Trophoblast cell (in vitro differentiated cells and primary cell): ENCODE data around the gene ARFIP1.

Experiments
- DNase-seq, 2 donors: peaks; one replicate each; pipeline ENCODE4 v3.0.0-alpha.2; 2016
- H2AFZ ChIP-seq: 2 replicates; pipeline ENCODE4 v1.6.1; 2013; ENCODE audit warnings: low read length, moderate library complexity, mild to moderate bottlenecking; ENCODE audit not compliant: insufficient read depth, poor library complexity
- H2AK5ac ChIP-seq: 2 replicates; pipeline ENCODE4 v1.6.1; 2013; ENCODE audit warnings: mild to moderate bottlenecking, low read length
- H2BK120ac ChIP-seq: 2 replicates; pipeline ENCODE4 v1.6.1; 2013; ENCODE audit warnings: low read length, mild to moderate bottlenecking, moderate library complexity; ENCODE audit not compliant: insufficient read depth, poor library complexity
- H2BK12ac ChIP-seq: 2 replicates; pipeline ENCODE4 v1.6.1; 2013; ENCODE audit warnings: mild to moderate bottlenecking, low read length, moderate library complexity
- H2BK5ac ChIP-seq: 2 replicates; pipeline ENCODE4 v1.6.1; 2013; ENCODE audit warnings: low read length, low read depth, moderate library complexity, mild to moderate bottlenecking; ENCODE audit not compliant: poor library complexity
- H3K14ac ChIP-seq: 2 replicates; pipeline ENCODE4 v1.6.1; 2013; ENCODE audit warnings: mild to moderate bottlenecking, low read length
- H3K18ac ChIP-seq: 2 replicates; pipeline ENCODE4 v1.6.1; 2013; ENCODE audit warnings: mild to moderate bottlenecking, low read length
- H3K23ac ChIP-seq: 2 replicates; pipeline ENCODE4 v1.6.1; 2013; ENCODE audit warnings: low read length
- H3K27ac ChIP-seq: 2 replicates; pipeline ENCODE4 v1.5.1; 2013; ENCODE audit warnings: low read depth, mild to moderate bottlenecking, inconsistent platforms, low read length, moderate library complexity
- H3K27me3 ChIP-seq: 2 replicates; pipeline ENCODE4 v1.6.1; 2013; ENCODE audit warnings: inconsistent platforms, mild to moderate bottlenecking, low read length, moderate library complexity; ENCODE audit not compliant: insufficient read depth
- H3K36me3 ChIP-seq, 2 experiments: 1 replicate in 1 of 2; 2 replicates in 1 of 2; pipeline ENCODE4 v1.6.1; 2013; ENCODE audit warnings: low read length in 2 of 2, mild to moderate bottlenecking in 2 of 2, moderate library complexity in 1 of 2; ENCODE audit not compliant: insufficient read depth in 2 of 2, control insufficient read depth in 1 of 2
- H3K4ac ChIP-seq: 2 replicates; pipeline ENCODE4 v1.6.1; 2013; ENCODE audit warnings: low read depth, mild to moderate bottlenecking, low read length, moderate library complexity
- H3K4me1 ChIP-seq, 2 experiments: 1 replicate in 1 of 2; 2 replicates in 1 of 2; pipeline ENCODE4 v1.6.1; 2013; ENCODE audit warnings: low read length in 2 of 2, mild to moderate bottlenecking in 2 of 2, moderate library complexity in 1 of 2; ENCODE audit not compliant: insufficient read depth in 2 of 2, control insufficient read depth in 1 of 2
- H3K4me2 ChIP-seq: 2 replicates; pipeline ENCODE4 v1.6.1; 2013; ENCODE audit warnings: inconsistent platforms, mild to moderate bottlenecking, low read length, moderate library complexity
- H3K4me3 ChIP-seq: 2 replicates; pipeline ENCODE4 v1.5.1; 2013; ENCODE audit warnings: mild to moderate bottlenecking, low read depth, low read length, inconsistent platforms
- H3K79me1 ChIP-seq: one replicate; pipeline ENCODE4 v1.6.1; 2013; ENCODE audit warnings: low read length
- H3K79me2 ChIP-seq: 2 replicates; pipeline ENCODE4 v1.6.1; 2013; ENCODE audit warnings: low read length, mild to moderate bottlenecking; ENCODE audit not compliant: control insufficient read depth, insufficient read depth, poor library complexity
- H3K9ac ChIP-seq: 2 replicates; pipeline ENCODE4 v1.6.1; 2013; ENCODE audit warnings: mild to moderate bottlenecking, low read length
- H3K9me3 ChIP-seq: 2 replicates; pipeline ENCODE4 v1.6.1; 2013; ENCODE audit warnings: low read depth, mild to moderate bottlenecking, control low read depth, inconsistent platforms, low read length; ENCODE audit not compliant: insufficient read depth
- H4K12ac ChIP-seq: 2 replicates; pipeline ENCODE4 v1.6.1; 2013; ENCODE audit warnings: low read depth, mild to moderate bottlenecking, low read length, moderate library complexity
- H4K8ac ChIP-seq: 2 replicates; pipeline ENCODE4 v1.6.1; 2013; ENCODE audit warnings: low read depth, mild to moderate bottlenecking, low read length, moderate library complexity
- H4K91ac ChIP-seq: one replicate; pipeline ENCODE4 v1.6.1; 2013; ENCODE audit warnings: low read depth, mild to moderate bottlenecking, low read length, moderate library complexity
- WGBS: extraction: QIAGEN DNeasy Blood & Tissue Kit; methylation state at CpG from one replicate; pipeline ENCODE4 v1.1.7; 2013; ENCODE audit warnings: missing lambda C conversion rate; ENCODE audit not compliant: insufficient read length, insufficient coverage; ENCODE audit errors: extremely low coverage; 5-methylcytosine and 5-hydroxymethylcytosine counted together

The ARFIP1 gene

DNA sequence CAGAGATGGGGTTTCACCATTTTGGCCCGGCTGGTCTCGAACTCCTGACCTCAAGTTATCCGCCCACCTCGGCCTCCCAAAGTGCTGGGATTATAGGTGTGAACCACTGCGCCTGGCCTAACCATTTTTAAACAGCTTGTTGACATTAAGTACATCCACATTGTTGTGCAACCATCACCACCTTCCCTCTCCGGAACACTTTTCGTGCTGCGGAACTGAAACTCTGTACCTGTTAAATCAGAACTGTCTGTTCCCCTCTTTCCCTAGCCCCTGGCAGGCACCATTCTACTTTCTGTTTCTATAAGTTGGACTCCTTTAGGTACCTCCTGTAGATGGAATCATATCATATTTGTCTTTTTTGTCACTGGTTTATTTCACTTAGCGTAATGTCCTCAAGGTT, 165.9 kb downstream of the ARFIP1 start:
- no peak overlapping the region for H3K18ac ChIP-seq
- peaks cover 5 to 15% of the 10 kb centered on the region in 2 experiments for H3K36me3 ChIP-seq
- H3K9me3 ChIP-seq = no peaks in the 10 kb centered on the region
- H3K4me2 ChIP-seq = no peak overlapping the region
- no peak overlapping the region for H2BK12ac ChIP-seq
- peaks cover 0 to 4% of the 10 kb centered on the region in 2 experiments for H3K4me1 ChIP-seq
- H3K4me3 ChIP-seq = no peak overlapping the region
- no peaks in the 10 kb centered on the region for H3K27me3 ChIP-seq
- no peak for DNase-seq
- no peak overlapping the region for H3K27ac ChIP-seq
- H3K79me1 ChIP-seq = peaks cover 5% of the 10 kb centered on the region
- no peak overlapping the region for H2AK5ac ChIP-seq
- H2BK5ac ChIP-seq = no peak overlapping the region
- no CpG with 5 or more reads among the region's 9 CpGs for WGBS
- H3K79me2 ChIP-seq = peaks cover 2% of the 10 kb centered on the region
- no peak overlapping the region for H2AFZ ChIP-seq
- H3K23ac ChIP-seq = no peak overlapping the region
- no peak overlapping the region for H4K8ac ChIP-seq
- no peak overlapping the region for H4K91ac ChIP-seq
- H3K4ac ChIP-seq = no peak overlapping the region
- no peak overlapping the region for H3K14ac ChIP-seq
- no peak overlapping the region for H4K12ac ChIP-seq
- no peak overlapping the region for H2BK120ac ChIP-seq
- H3K9ac ChIP-seq = no peak overlapping the region

- H2BK5ac ChIP-seq = no peak overlapping the region
- no peak overlapping the region for H3K18ac ChIP-seq
- no peak overlapping the region for H4K91ac ChIP-seq
- peaks cover 2% of the 10 kb centered on the region for H3K79me2 ChIP-seq
- H3K23ac ChIP-seq = no peak overlapping the region
- H3K9ac ChIP-seq = no peak overlapping the region
- H3K27ac ChIP-seq = no peak overlapping the region
- H3K9me3 ChIP-seq = no peaks in the 10 kb centered on the region
- no peak overlapping the region for H3K4me3 ChIP-seq
- no peaks in the 10 kb centered on the region for H3K27me3 ChIP-seq
- no peak overlapping the region for H4K8ac ChIP-seq
- H2BK120ac ChIP-seq = no peak overlapping the region
- no peak overlapping the region for H3K4me2 ChIP-seq
- no peak overlapping the region for H3K4ac ChIP-seq
- no peak overlapping the region for H2AFZ ChIP-seq
- DNase-seq = no peak
- no peak overlapping the region for H4K12ac ChIP-seq
- WGBS = no CpG with 5 or more reads among the region's 4 CpGs
- no peak overlapping the region for H2BK12ac ChIP-seq
- no peak overlapping the region for H3K14ac ChIP-seq
- H3K36me3 ChIP-seq = peaks cover 5 to 15% of the 10 kb centered on the region in 2 experiments
- H2AK5ac ChIP-seq = no peak overlapping the region
- peaks cover 0 to 4% of the 10 kb centered on the region in 2 experiments for H3K4me1 ChIP-seq
- H3K79me1 ChIP-seq = peaks cover 5% of the 10 kb centered on the region
Measured at GRCh38 chr4:152946446-152946845, 166.7 kb downstream of the ARFIP1 start.

DNA sequence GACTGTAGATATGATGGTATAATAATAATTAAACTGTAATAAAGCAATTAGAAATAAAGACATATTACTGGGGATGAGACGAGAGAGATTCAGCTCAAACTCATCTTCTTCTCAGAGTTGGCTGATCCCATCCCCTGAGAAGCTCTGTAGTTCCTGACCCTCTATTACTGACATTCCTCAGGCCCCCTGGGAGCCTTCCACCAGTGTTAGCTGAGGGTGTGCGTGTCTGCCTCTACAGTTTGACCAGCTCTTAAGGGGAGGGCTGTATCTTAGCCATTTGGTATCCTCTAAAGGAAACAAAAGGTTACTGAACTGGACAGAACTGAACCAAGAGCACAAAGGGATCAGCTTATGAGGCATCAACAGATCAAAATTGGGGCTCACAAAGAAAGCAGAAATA, 167.6 kb downstream of the ARFIP1 start:
- H2AFZ ChIP-seq = no peak overlapping the region
- H2BK5ac ChIP-seq = no peak overlapping the region
- H3K79me2 ChIP-seq = peaks cover 2% of the 10 kb centered on the region
- H4K91ac ChIP-seq = no peak overlapping the region
- H2BK12ac ChIP-seq = no peak overlapping the region
- no peak overlapping the region for H3K9ac ChIP-seq
- no peak overlapping the region for H3K4ac ChIP-seq
- no peak overlapping the region for H3K4me2 ChIP-seq
- peaks cover 0 to 4% of the 10 kb centered on the region in 2 experiments for H3K4me1 ChIP-seq
- no peaks in the 10 kb centered on the region for H3K27me3 ChIP-seq
- no peak overlapping the region for H2AK5ac ChIP-seq
- no peak overlapping the region for H3K14ac ChIP-seq
- no peak overlapping the region for H3K23ac ChIP-seq
- H3K79me1 ChIP-seq = peaks cover 5% of the 10 kb centered on the region
- no peak overlapping the region for H3K27ac ChIP-seq
- no CpG with 5 or more reads among the region's 2 CpGs for WGBS
- no peak overlapping the region for H3K4me3 ChIP-seq
- peaks cover 5 to 15% of the 10 kb centered on the region in 2 experiments for H3K36me3 ChIP-seq
- H4K12ac ChIP-seq = no peak overlapping the region
- no peak for DNase-seq
- H3K9me3 ChIP-seq = no peaks in the 10 kb centered on the region
- no peak overlapping the region for H2BK120ac ChIP-seq
- H3K18ac ChIP-seq = no peak overlapping the region
- H4K8ac ChIP-seq = no peak overlapping the region

DNA sequence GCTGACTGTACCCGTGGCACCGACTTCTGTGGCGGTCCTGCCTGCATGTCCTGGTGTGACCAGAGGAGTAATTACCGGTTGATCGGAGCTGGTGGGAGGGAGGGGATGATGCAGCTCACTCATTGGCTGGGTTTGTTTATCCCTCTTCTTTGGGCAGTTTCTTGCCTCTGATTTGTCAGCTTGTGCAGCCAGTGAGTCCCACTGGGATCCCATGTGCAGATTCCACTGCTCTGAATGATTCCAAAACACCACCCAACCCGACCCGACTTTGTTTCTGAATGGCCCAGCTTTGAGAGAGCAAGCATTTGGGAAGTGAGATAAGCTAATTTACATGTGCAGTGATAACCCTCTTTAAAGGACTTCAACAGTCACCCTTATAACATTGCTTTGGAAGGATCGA, 170.2 kb downstream of the ARFIP1 start:
- Histone ChIP-seq H3K79me2 (no peaks in the 10 kb centered on the region), H2AK5ac (no peak overlapping the region), H4K91ac (no peak overlapping the region), H3K23ac (no peak overlapping the region), H3K27me3 (no peaks in the 10 kb centered on the region), H3K18ac (no peak overlapping the region), H2BK5ac (no peak overlapping the region), H2BK120ac (no peak overlapping the region), H3K4me1 (no peaks in the 10 kb centered on the region), H3K9ac (no peak overlapping the region), H4K12ac (no peak overlapping the region), H3K14ac (no peak overlapping the region), H3K4me3 (no peak overlapping the region), H3K4ac (no peak overlapping the region), H3K9me3 (no peaks in the 10 kb centered on the region), H3K27ac (no peak overlapping the region), H3K36me3 (peaks cover 14 to 22% of the 10 kb centered on the region in 2 experiments), H2BK12ac (no peak overlapping the region), H2AFZ (no peak overlapping the region), H3K79me1 (peaks cover under 1% of the 10 kb centered on the region), H3K4me2 (no peak overlapping the region), H4K8ac (no peak overlapping the region)
- no CpG with 5 or more reads among the region's 8 CpGs for WGBS
- DNase-seq = no peak
